Measurements from ENCODE around the gene DDRGK1.
"Not testable (repeated sequence)": the region's sequence is repeated elsewhere in the genome, so short reads cannot be mapped to it uniquely, and the experiment has no call there.

The DDRGK1 gene

DNA sequence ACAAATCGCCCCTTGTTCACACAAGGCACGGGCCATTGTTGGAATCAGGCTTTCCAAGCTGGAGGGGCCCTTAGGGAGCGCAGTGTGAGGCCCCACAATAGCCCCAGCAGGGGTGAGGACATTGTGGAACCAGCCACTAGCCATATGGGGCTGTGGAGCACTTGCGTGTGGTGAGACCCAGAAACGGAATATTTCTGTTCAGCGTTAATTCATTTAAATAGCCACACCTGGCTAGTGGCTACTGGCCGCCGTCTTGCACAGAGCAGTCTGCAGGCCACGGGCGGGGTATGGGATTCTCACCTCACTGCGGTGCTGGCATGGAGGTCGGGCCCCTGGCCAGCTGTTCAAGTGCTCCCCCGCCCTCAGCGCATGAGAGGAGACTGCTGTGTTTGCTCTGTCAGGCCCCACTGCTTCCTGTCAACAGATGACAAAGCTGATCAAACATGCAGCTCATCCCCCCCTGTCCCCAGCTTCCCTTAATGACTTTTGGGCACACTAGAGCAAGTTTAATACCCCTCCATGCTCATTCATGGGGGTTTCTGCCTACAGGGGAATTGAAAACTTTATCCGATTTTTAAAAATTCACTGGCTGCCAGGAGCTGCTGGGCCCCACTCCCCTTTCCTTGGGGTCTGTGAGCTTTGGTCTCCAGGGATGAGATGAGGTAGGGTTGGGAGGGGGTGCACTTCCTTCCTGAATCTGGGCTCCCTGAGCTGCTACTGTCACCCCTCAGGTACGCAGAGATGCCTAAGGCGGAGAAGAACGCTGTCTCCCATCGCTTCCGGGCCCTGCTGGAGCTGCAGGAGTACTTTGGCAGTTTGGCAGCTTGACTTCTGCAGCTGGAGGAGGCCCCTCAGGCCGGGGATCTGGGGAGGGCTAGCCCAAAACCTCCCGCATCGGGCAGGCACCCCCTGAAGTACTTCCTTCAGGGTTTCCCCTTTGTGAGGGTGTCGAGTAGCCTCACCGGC, 18.4 kb upstream of the DDRGK1 start:
- H2AFZ ChIP-seq (ENCODE audit: low read depth, low read length), result no peak overlapping the region
- H3K79me2 ChIP-seq (ENCODE audit: low read length), result no peaks in the 10 kb centered on the region
- no peak overlapping the region for H3K4me2 ChIP-seq (ENCODE audit: low read length)
- no peak for TF ChIP-seq EZH2phosphoT487 (IDR thresholded peaks at IDR 0.05; ENCODE audit: low read depth)
- TF ChIP-seq, protein P1, sequence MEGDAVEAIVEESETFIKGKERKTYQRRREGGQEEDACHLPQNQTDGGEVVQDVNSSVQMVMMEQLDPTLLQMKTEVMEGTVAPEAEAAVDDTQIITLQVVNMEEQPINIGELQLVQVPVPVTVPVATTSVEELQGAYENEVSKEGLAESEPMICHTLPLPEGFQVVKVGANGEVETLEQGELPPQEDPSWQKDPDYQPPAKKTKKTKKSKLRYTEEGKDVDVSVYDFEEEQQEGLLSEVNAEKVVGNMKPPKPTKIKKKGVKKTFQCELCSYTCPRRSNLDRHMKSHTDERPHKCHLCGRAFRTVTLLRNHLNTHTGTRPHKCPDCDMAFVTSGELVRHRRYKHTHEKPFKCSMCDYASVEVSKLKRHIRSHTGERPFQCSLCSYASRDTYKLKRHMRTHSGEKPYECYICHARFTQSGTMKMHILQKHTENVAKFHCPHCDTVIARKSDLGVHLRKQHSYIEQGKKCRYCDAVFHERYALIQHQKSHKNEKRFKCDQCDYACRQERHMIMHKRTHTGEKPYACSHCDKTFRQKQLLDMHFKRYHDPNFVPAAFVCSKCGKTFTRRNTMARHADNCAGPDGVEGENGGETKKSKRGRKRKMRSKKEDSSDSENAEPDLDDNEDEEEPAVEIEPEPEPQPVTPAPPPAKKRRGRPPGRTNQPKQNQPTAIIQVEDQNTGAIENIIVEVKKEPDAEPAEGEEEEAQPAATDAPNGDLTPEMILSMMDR (IDR thresholded peaks at IDR 0.05; ENCODE audit: low read depth, low read length), result no peak
- H3K27me3 ChIP-seq (ENCODE audit: low read depth, low read length), result no peaks in the 10 kb centered on the region
- H3K9me3 ChIP-seq (ENCODE audit: insufficient read depth, low read length), result no peaks in the 10 kb centered on the region
- H4K20me1 ChIP-seq (ENCODE audit: insufficient read depth, low read length), result peaks cover 10% of the 10 kb centered on the region; the same call in 1 of the 2 replicates
- H3K9ac ChIP-seq (ENCODE audit: low read length), result no peak overlapping the region
- H3K4me1 ChIP-seq (ENCODE audit: low read length), result peaks cover 4% of the 10 kb centered on the region; the same call in 1 of the 2 replicates
- H3K36me3 ChIP-seq (replicated peaks; ENCODE audit: low read depth, low read length), result peaks cover 28% of the 10 kb centered on the region
- H3K27ac ChIP-seq (ENCODE audit: low read length), result no peak overlapping the region
- H3K4me3 ChIP-seq (ENCODE audit: low read length), result no peak overlapping the region

DNA sequence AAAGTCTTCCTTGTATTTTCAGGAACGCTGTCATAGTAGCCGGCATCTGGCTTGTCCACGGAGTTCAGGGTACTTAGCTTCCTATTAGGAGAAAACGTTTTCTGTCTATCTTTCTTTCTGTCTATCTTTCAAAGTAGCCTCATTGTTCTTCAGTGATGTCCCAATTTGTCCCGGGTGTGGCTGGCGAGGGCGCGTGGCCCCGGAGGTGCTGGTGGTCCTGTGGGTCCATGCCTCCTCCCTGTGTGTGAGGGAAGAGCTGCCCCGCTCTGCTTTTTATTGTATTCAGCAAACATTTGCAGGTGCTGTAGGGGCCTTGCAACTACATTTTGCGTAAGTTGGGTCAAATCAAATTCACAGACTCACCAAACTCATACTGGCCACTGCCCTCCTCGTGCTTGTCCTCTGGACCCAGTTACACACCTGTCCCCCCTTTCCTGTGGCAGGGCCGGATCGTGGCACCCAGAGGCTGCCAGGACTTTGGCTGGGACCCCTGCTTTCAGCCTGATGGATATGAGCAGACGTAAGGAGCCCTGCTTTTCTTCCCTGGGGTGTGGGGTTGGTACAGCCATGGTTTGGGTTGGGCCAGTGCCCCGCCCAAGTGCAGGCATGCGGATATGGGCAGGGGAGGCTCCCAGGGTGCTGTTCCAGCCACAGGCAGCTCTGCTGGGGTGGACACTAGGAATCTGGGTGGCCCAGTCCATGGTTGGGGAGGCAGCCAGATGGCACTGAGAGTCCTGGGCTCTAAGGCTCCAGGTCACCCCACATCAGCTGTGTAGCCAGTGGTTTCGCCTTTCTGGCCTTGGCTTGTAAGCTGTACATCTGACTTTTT, 17.1 kb upstream of the DDRGK1 start:
- Histone ChIP-seq H3K4me1 (ENCODE audit: low read length) (peaks cover 4% of the 10 kb centered on the region; the same call in 1 of the 2 replicates), H2AFZ (ENCODE audit: low read depth, low read length) (no peak overlapping the region), H3K9ac (ENCODE audit: low read length) (no peak overlapping the region), H3K27me3 (ENCODE audit: low read depth, low read length) (no peaks in the 10 kb centered on the region), H4K20me1 (ENCODE audit: insufficient read depth, low read length) (peaks cover 10% of the 10 kb centered on the region; the same call in 1 of the 2 replicates), H3K4me2 (ENCODE audit: low read length) (no peak overlapping the region), H3K27ac (ENCODE audit: low read length) (no peak overlapping the region), H3K9me3 (ENCODE audit: insufficient read depth, low read length) (no peaks in the 10 kb centered on the region), H3K4me3 (ENCODE audit: low read length) (no peak overlapping the region), H3K36me3 (replicated peaks; ENCODE audit: low read depth, low read length) (peaks cover 31% of the 10 kb centered on the region), H3K79me2 (ENCODE audit: low read length) (no peaks in the 10 kb centered on the region)
- no peak for TF ChIP-seq EZH2phosphoT487 (IDR thresholded peaks at IDR 0.05; ENCODE audit: low read depth)
- TF ChIP-seq, protein P1 (IDR thresholded peaks at IDR 0.05; ENCODE audit: low read depth, low read length), result no peak

DNA sequence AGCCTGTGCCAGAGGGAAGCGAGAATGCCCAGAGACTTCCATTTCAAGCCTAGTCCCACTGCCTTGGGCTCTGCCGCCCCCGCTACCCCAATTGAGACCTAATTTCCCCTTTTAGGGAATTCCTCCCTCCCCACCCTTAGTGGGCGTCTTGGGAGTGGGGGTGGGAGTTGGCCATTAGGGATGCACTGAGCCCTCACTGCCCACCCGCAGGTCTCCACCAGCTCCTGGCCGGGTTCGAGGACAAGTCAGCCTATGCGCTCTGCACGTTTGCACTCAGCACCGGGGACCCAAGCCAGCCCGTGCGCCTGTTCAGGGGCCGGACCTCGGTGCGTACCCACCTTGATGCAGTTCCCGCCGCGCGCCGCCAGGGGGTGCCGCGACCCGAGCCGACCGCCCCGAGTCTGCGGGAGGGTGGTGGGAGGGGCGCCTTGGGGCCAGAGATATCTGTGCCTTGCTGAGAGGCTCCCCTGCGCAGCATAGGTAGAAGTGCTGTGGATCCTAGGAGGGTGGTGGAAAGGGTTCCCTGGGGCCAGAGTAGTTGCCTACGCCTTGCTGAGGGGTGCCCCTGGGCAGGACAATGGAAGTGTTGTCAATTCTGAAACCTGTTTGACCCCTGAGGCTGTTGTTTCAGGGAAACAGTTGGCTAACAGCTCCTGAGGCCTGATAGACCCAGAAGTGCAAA, 14.0 kb upstream of the DDRGK1 start:
- no peak overlapping the region for H2AFZ ChIP-seq (ENCODE audit: low read depth, low read length)
- TF ChIP-seq, protein P1 (IDR thresholded peaks at IDR 0.05; ENCODE audit: low read depth, low read length), result peak; percentile 96
- TF ChIP-seq EZH2phosphoT487 (IDR thresholded peaks at IDR 0.05; ENCODE audit: low read depth), result no peak
- H3K27ac ChIP-seq (ENCODE audit: low read length), result no peak overlapping the region
- H3K4me3 ChIP-seq (ENCODE audit: low read length), result no peak overlapping the region
- H3K4me2 ChIP-seq (ENCODE audit: low read length), result peak overlapping the region; percentile 28
- peaks cover 38% of the 10 kb centered on the region for H3K36me3 ChIP-seq (replicated peaks; ENCODE audit: low read depth, low read length)
- no peak overlapping the region for H3K9ac ChIP-seq (ENCODE audit: low read length)
- H3K4me1 ChIP-seq (ENCODE audit: low read length), result peaks cover 4% of the 10 kb centered on the region; the same call in 1 of the 2 replicates
- peaks cover 3% of the 10 kb centered on the region; the same call in 1 of the 2 replicates for H3K79me2 ChIP-seq (ENCODE audit: low read length)
- H4K20me1 ChIP-seq (ENCODE audit: insufficient read depth, low read length), result 0 out of 2 replicates have a peak, but pooled peaks cover 4% of the 10 kb centered on the region
- H3K9me3 ChIP-seq (ENCODE audit: insufficient read depth, low read length), result no peaks in the 10 kb centered on the region
- no peaks in the 10 kb centered on the region for H3K27me3 ChIP-seq (ENCODE audit: low read depth, low read length)

DNA sequence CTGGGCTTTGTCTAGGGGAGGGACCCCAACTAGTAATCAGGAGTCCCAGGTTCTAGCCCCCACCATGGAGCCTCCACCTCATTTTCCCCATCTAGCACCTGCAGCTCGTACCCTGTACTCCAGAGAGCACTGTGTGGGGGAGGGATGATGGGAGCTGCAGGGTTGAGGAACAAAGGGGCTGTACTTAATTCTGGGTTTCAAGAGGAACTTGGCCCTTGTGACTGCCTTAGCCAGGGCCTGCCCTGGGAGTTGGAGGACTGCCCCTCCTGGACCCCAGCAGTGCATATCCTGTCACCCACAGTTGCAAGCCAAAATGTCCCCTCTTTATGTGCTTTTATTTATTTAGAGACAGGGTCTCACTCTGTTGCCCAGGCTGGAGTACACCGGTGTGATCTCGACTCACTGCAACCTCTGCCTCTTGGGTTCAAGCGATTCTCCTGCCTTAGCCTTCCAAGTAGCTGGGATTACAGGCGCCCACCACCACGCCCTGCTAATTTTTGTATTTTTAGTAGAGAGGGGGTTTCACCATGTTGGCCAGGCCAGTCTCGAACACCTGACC, 11.0 kb upstream of the DDRGK1 start:
- not testable (repeated sequence) for H3K4me2 ChIP-seq (ENCODE audit: low read length); H3K27ac ChIP-seq (ENCODE audit: low read length); H3K9ac ChIP-seq (ENCODE audit: low read length); H3K4me3 ChIP-seq (ENCODE audit: low read length); H3K9me3 ChIP-seq (ENCODE audit: insufficient read depth, low read length); H2AFZ ChIP-seq (ENCODE audit: low read depth, low read length); H3K27me3 ChIP-seq (ENCODE audit: low read depth, low read length); H4K20me1 ChIP-seq (ENCODE audit: insufficient read depth, low read length); H3K4me1 ChIP-seq (ENCODE audit: low read length)
- Histone ChIP-seq H3K79me2 (ENCODE audit: low read length) (peaks cover 33% of the 10 kb centered on the region), H3K36me3 (replicated peaks; ENCODE audit: low read depth, low read length) (peaks cover 21% of the 10 kb centered on the region)
